Activated naive CD4-positive, alpha-beta T cell treated with Interleukin-2 at 50 U/mL for 16 hours (primary cell): Measurements from ENCODE around the gene GLI3.

ENCODE experiments used
- DNase-seq: peaks from one replicate; pipeline ENCODE4 v3.0.0-alpha.2; 2020

Gene GLI3

DNA sequence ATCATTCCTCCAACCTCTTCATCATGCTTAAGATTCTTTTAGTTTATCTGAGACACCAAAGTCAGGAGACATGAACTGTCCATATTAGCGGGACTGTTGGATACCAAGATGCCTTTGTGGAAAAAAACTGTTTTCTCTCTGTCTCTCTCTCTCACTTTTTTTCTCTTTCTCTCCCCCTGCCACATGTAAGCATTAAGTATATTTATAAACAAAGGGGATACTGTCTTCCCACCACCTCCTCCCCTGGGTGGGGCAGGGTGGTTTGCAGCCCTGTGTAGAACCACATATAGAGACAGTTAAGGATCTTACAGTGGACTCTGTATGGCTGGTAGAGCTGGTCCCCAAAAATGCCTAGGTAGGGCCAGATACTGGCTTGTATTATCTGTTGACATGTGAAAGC is 101.3 kb downstream of the GLI3 start:
- DNase-seq = no peak

DNA sequence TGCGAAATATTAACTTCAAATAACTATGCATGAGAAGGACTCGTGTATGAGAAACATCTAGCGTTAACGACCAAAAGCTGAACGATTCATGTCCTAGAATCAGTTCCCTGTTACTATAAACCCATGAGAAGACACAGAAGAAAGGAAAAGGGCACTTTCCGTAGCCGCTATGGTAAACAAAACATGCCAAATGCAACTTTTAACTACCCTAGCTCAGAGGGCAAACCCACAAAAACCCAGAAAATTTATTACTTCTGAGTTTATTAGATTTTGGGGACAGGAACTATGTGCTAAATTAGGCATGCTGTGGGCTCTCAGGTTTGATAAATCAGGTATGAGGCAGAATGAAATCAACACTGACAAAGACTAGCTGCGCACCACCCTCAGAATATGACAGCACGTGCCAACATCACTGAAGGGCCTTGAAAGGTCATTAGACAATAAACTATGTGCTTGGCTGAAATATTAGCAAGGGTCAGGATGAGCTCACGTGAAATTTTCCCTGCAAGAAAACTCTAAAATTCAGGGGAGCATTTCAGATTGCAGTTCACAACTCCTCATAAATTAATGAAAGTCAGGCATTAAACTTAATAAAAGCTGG is 102.6 kb downstream of the GLI3 start:
- no peak for DNase-seq

GRCh38 chr7:42133321-42133720 is 103.7 kb downstream of the GLI3 start:
- DNase-seq = no peak

DNA sequence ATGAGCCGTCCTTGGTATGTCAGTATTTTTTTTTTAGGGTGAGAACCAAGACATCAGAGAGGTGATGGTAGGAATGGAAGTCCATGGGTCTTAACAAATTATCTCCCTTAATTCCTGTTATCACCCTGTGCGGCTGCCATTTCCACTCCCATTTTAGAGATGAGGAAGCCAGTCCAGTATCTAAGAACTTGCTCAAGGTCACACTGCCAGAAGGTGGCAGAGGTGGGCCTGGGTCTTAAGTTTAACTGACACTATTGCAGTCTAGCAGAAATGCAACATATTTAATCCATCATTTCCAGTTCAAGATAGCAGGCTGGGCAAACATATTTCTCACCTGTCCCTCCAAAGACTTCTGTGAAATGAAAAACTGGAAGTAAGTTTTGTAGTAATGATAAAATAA is 108.3 kb downstream of the GLI3 start:
- no peak for DNase-seq

- DNase-seq = no peak
These were observed 109.8 kb downstream of the GLI3 start for GRCh38 chr7:42127232-42127622.

GRCh38 chr7:42126475-42127231 is 110.4 kb downstream of the GLI3 start:
- no peak for DNase-seq

DNA sequence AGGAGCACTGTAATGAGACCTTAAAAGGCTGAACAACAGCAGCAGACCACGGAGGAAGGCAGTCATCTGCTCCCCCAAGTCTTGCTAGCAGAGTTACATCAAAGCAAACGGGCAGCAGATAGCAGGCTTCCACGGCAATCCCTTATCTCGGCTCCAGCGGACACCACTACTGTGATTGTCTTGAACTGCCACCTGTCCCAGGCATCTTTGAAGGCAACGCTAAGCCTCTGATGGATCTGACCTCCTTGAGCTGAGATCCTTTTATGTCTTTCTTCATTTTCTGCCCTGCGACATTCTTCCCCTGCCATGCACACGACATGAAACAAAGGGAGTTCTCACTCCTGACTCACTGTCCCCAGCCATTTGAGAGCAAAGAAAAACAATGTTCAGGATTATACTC is 111.7 kb downstream of the GLI3 start:
- DNase-seq = no peak

GRCh38 chr7:42123716-42124115 is 113.3 kb downstream of the GLI3 start:
- no peak for DNase-seq

DNA sequence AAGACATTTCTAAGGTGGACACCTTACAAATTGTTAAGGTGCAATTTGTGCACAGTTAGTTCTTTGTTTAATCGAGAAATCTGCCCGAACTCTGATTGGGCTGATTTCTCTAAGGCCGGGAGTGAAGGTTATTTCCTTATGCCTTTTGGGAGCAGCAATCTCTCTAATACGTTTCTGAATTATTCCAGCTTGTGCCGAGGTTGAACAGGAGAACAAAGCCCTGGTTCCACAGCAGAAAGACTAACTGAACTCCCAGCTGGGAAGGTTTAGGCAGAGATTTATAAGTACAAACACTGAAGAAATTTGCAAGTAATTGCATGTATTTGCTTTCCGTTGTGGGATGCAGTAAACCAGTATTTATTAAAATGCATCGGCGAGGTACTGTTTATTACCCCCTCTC is 116.8 kb downstream of the GLI3 start:
- DNase-seq = no peak

- no peak for DNase-seq
These were observed 119.8 kb downstream of the GLI3 start for GRCh38 chr7:42117201-42117600.

DNA sequence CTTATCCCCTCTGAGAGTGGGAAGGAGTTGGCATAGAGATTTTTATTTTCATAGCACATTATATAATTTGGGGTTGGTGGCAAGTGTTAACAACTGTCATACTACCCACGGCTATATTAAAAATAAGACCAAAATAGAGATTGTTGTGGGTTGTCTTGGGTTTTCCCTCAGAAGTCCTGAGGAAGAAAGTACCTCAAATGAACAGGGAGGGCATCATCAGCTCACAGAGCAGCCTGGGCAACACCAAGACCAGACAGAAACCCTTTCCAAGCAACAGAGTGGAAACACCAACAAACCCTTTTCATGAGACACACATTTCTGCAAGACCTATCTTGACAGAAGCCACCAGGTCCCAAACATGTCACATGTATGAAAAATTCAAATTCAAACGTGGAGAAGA is 121.2 kb downstream of the GLI3 start:
- DNase-seq = no peak

- DNase-seq = no peak
These were observed 126.7 kb downstream of the GLI3 start for GRCh38 chr7:42110333-42110732.

DNA sequence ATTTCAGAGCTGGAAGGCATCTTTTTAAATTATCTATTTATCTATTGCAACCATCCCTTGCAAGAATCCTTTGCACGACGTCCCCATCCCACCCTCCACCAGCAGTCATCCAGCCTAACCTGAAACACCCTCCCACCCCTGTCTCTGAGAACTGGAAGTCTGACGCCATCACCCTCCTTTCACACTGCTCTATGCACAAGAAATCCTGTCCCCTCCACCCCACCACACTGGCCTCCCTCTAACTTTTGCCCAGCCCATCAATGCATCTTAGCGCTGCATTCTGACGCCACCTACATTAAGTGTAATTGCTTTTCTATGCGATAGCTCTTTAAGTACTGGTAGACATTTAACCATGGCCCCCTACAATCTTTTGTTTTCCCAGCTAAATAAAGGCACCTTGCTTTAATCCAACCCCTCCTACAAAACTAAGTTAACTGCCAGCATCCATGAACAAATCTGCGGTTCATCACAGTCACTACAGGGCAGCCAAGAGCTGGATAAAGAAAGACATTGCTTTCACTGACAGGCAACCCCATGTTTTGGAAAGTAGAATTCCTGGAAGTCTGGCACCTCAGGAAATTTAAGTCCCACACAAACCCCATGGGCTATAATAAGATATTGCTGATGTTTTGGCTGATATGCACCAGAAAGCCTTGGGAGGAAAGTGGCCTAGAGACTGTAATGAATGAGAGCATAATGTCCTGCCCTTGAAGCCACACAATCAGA is 128.0 kb downstream of the GLI3 start:
- DNase-seq = no peak

GRCh38 chr7:42107484-42108240 is 129.3 kb downstream of the GLI3 start:
- no peak for DNase-seq

GRCh38 chr7:42106562-42106961 is 130.4 kb downstream of the GLI3 start:
- no peak for DNase-seq

DNA sequence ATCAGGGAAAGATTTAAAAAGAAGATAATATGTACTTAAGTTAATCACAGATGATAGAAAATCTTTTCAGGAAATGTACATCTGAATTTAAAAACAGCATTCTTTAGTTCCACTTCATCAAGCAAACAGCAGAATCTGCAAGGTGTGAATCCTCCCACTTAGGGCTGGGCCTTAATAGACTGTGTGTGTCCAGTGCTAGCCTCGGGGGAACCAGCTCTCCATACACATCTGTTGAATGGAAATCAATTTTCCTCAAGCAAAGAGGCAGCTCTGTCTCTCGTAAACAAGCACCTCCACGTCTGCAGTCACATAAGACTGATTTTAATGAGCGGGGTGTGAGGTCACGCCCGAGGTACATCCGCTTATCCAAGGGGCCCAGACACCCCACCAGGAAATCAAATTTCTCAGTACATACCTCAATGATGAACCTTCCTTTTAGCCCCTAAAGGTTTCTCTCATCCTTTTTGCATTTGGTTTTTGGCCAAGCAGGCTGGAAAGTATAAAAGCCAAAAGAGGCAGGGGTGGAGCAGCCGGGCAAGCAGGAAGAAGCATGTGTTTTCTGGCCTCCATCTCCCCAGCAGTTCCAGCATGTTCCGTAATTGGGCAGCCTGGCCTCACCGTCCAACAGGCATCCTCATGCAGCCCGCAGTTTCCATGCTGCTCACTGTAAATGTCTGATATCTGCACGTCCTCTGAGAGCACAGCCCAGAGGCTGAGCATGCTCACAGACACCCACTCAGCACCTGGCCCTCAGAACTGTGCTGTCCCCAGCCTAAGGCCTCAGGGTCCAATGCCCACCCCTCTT is 131.3 kb downstream of the GLI3 start:
- no peak for DNase-seq

- no peak for DNase-seq
These were observed 132.3 kb downstream of the GLI3 start for GRCh38 chr7:42104694-42105093.

GRCh38 chr7:42104231-42104630 is 132.8 kb downstream of the GLI3 start:
- no peak for DNase-seq

DNA sequence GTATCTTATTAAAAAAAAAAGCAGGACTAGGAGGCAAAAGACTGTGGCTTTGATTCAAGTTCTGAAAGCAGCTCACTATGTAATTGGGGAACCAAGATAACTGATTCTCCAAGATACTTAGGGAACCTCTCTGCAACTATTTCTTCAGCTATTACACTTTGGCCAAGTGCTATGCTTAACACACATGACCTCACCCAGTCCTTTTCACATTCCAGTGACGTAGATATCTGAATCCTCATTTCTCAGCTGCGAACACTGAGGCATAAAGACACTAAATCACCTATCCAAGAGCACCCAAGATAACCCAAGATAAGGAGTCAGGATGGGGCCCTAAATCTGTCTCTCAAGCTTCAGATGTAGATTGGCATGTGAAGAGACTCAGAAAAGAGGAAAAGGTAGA is 133.6 kb downstream of the GLI3 start:
- DNase-seq = no peak

- no peak for DNase-seq
These were observed 134.0 kb downstream of the GLI3 start for GRCh38 chr7:42103020-42103419.

GRCh38 chr7:42102301-42102700 is 134.7 kb downstream of the GLI3 start:
- no peak for DNase-seq

- DNase-seq = no peak
These were observed 136.9 kb downstream of the GLI3 start for GRCh38 chr7:42100156-42100508.
